LoVo (cell line): Measurements from ENCODE around the gene OR2V1.
A peak's percentile ranks its signal among the peaks of the same experiment; 100 is the strongest.
"Not testable (repeated sequence)": the region's sequence is repeated elsewhere in the genome, so short reads cannot be mapped to it uniquely, and the experiment has no call there.

ENCODE experiments used
- DNase-seq: peaks from one replicate; pipeline ENCODE4 v3.0.0-alpha.2; 2016; ENCODE audit warnings: low spot score

The OR2V1 gene

GRCh38 chr5:181160152-181160754, 29.3 kb upstream of the OR2V1 start:
- DNase-seq, result no peak

GRCh38 chr5:181159286-181160151, 28.6 kb upstream of the OR2V1 start:
- DNase-seq, result peak; percentile 84

GRCh38 chr5:181158869-181159268, 27.9 kb upstream of the OR2V1 start:
- DNase-seq, result no peak

- no peak for DNase-seq
Observed at GRCh38 chr5:181156758-181157157, 25.8 kb upstream of the OR2V1 start.

- DNase-seq, result no peak
Observed at GRCh38 chr5:181153814-181154213, 22.8 kb upstream of the OR2V1 start.

- no peak for DNase-seq
Observed at GRCh38 chr5:181152406-181152805, 21.4 kb upstream of the OR2V1 start.

- DNase-seq, result no peak
Observed at GRCh38 chr5:181151146-181151545, 20.2 kb upstream of the OR2V1 start.

- DNase-seq, result no peak
Observed at GRCh38 chr5:181149806-181150733, 19.1 kb upstream of the OR2V1 start.

- DNase-seq, result no peak
Observed at GRCh38 chr5:181149355-181149754, 18.4 kb upstream of the OR2V1 start.

GRCh38 chr5:181146927-181147636, 16.1 kb upstream of the OR2V1 start, which contains the start of gene OR2V2:
TSS of gene OR2V2 (plus strand) at chr5:181147586. CDS start at chr5:181154943, 7,357 bp downstream.
- DNase-seq, result not testable (repeated sequence)

GRCh38 chr5:181145133-181145532, 14.2 kb upstream of the OR2V1 start:
- DNase-seq, result no peak

GRCh38 chr5:181142054-181142453, 11.1 kb upstream of the OR2V1 start:
- no peak for DNase-seq

GRCh38 chr5:181140766-181141165, 9.8 kb upstream of the OR2V1 start:
- no peak for DNase-seq

- DNase-seq, result no peak
Observed at GRCh38 chr5:181138258-181138657, 7.3 kb upstream of the OR2V1 start.

- DNase-seq, result no peak
Observed at GRCh38 chr5:181136361-181136955, 5.5 kb upstream of the OR2V1 start.

GRCh38 chr5:181134259-181134658, 3.3 kb upstream of the OR2V1 start:
- DNase-seq, result no peak

GRCh38 chr5:181133610-181134231, 2.8 kb upstream of the OR2V1 start:
- peak; percentile 68 for DNase-seq

GRCh38 chr5:181133083-181133482, 2.1 kb upstream of the OR2V1 start:
- DNase-seq, result no peak

- DNase-seq, result no peak
Observed at GRCh38 chr5:181131514-181131913, 545 bp upstream of the OR2V1 start.

GRCh38 chr5:181130081-181130480, 888 bp downstream of the OR2V1 start:
- DNase-seq, result not testable (repeated sequence)

GRCh38 chr5:181129601-181130000, 1.4 kb downstream of the OR2V1 start:
- no peak for DNase-seq
